Activated CD4-positive, alpha-beta T cell treated with anti-CD3 and anti-CD28 coated beads, Interleukin-2, amount 50 U/mL, for 48 hours (primary cell): ENCODE data around the gene EIF2B2.
"Not testable (repeated sequence)": the region's sequence is repeated elsewhere in the genome, so short reads cannot be mapped to it uniquely, and the experiment has no call there.

ENCODE experiments used
- DNase-seq, 2 experiments: peaks; one replicate each; pipeline ENCODE4 v3.0.0-alpha.2; 2020

The EIF2B2 gene

GRCh38 chr14:74974364-74975058 lies 28.2 kb upstream of the EIF2B2 start:
- no peak for DNase-seq

- no peak for DNase-seq
Measured at GRCh38 chr14:74975059-74975810, 27.5 kb upstream of the EIF2B2 start.

- no peak for DNase-seq
Measured at GRCh38 chr14:74976264-74977113, 26.2 kb upstream of the EIF2B2 start.

- no peak for DNase-seq
Measured at GRCh38 chr14:74977164-74977900, 25.4 kb upstream of the EIF2B2 start.

GRCh38 chr14:74977901-74978385 lies 24.8 kb upstream of the EIF2B2 start:
- DNase-seq: no peak

- DNase-seq: no peak
Measured at GRCh38 chr14:74978416-74978947, 24.2 kb upstream of the EIF2B2 start.

GRCh38 chr14:74979029-74979428 lies 23.7 kb upstream of the EIF2B2 start:
- no peak for DNase-seq

GRCh38 chr14:74979442-74980397 lies 23.0 kb upstream of the EIF2B2 start:
- DNase-seq: no peak

- DNase-seq: no peak
Measured at GRCh38 chr14:74980398-74980730, 22.4 kb upstream of the EIF2B2 start.

- DNase-seq: no peak
Measured at GRCh38 chr14:74980731-74981461, 21.8 kb upstream of the EIF2B2 start.

GRCh38 chr14:74981462-74981782 lies 21.3 kb upstream of the EIF2B2 start:
- no peak for DNase-seq

- DNase-seq: no peak
Measured at GRCh38 chr14:74981833-74982232, 20.9 kb upstream of the EIF2B2 start.

GRCh38 chr14:74982661-74983060 lies 20.1 kb upstream of the EIF2B2 start:
- DNase-seq: no peak

GRCh38 chr14:74983343-74983742 lies 19.4 kb upstream of the EIF2B2 start:
- DNase-seq: no peak

- DNase-seq: no peak
Measured at GRCh38 chr14:74984236-74985027, 18.3 kb upstream of the EIF2B2 start.

GRCh38 chr14:74985028-74985310 lies 17.8 kb upstream of the EIF2B2 start:
- DNase-seq: no peak

- DNase-seq: no peak
Measured at GRCh38 chr14:74985806-74986205, 16.9 kb upstream of the EIF2B2 start.

GRCh38 chr14:74988131-74988530 lies 14.6 kb upstream of the EIF2B2 start:
- DNase-seq: no peak

GRCh38 chr14:74988993-74989392 lies 13.7 kb upstream of the EIF2B2 start:
- no peak for DNase-seq

- not testable (repeated sequence) for DNase-seq
Measured at GRCh38 chr14:74994182-74994581, 8.5 kb upstream of the EIF2B2 start.
